ENCODE data around the gene LRRC41. TPM values are rescaled to one million over a fixed set of nuclear protein-coding genes. Genes with fewer than 3 reads are reported as not detected.
A peak's percentile ranks its signal among the peaks of the same experiment; 100 is the strongest.

Gene LRRC41, protein sequence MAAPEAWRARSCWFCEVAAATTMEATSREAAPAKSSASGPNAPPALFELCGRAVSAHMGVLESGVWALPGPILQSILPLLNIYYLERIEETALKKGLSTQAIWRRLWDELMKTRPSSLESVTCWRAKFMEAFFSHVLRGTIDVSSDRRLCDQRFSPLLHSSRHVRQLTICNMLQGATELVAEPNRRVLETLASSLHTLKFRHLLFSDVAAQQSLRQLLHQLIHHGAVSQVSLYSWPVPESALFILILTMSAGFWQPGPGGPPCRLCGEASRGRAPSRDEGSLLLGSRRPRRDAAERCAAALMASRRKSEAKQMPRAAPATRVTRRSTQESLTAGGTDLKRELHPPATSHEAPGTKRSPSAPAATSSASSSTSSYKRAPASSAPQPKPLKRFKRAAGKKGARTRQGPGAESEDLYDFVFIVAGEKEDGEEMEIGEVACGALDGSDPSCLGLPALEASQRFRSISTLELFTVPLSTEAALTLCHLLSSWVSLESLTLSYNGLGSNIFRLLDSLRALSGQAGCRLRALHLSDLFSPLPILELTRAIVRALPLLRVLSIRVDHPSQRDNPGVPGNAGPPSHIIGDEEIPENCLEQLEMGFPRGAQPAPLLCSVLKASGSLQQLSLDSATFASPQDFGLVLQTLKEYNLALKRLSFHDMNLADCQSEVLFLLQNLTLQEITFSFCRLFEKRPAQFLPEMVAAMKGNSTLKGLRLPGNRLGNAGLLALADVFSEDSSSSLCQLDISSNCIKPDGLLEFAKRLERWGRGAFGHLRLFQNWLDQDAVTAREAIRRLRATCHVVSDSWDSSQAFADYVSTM
- 102 and 132 TPM in 2 replicates for total RNA-seq

DNA sequence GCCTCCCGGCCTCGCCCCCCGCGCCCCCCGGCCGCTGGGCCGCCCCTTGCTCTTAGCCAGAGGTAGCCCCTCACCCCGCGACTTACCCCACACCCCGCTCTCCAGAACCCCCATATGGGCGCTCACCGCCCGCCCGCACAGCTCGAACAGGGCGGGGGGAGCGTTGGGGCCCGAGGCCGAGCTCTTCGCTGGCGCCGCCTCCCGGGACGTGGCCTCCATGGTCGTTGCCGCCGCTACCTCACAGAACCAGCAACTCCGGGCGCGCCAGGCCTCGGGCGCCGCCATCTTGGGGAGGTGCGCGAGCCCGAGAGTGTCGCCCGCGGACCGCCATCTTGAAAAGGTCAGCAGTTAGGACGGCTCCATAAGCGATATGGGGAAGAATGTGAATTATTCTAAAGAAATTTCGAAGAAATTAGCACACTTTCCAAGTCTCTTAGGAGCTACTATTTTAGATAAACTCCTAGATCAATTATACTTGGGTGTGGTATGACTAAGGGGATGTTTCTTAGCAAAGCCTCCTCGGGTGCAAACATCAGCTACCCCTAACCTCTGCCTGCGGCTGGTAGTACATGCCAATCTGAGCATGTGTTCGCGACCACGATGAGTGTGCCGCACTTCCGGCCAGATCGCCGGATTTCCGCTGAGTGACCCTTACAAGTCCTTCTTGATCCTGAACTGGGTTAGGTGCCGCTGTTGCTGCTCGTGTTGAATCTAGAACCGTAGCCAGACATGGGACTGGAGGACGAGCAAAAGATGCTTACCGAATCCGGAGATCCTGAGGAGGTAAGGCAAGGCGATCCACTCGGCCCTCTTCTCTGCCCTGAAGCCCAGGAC, at the start of gene LRRC41, which contains the start of gene UQCRH:
Gene LRRC41 (minus strand): TSS at position 579 of the 834 bp plus-strand sequence. CDS start 294 bp downstream, at position 285.
Gene UQCRH (plus strand): TSS at position 661 of the 834 bp plus-strand sequence. CDS start 69 bp downstream, at position 730.
- TF ChIP-seq, protein P1, sequence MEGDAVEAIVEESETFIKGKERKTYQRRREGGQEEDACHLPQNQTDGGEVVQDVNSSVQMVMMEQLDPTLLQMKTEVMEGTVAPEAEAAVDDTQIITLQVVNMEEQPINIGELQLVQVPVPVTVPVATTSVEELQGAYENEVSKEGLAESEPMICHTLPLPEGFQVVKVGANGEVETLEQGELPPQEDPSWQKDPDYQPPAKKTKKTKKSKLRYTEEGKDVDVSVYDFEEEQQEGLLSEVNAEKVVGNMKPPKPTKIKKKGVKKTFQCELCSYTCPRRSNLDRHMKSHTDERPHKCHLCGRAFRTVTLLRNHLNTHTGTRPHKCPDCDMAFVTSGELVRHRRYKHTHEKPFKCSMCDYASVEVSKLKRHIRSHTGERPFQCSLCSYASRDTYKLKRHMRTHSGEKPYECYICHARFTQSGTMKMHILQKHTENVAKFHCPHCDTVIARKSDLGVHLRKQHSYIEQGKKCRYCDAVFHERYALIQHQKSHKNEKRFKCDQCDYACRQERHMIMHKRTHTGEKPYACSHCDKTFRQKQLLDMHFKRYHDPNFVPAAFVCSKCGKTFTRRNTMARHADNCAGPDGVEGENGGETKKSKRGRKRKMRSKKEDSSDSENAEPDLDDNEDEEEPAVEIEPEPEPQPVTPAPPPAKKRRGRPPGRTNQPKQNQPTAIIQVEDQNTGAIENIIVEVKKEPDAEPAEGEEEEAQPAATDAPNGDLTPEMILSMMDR (IDR thresholded peaks at IDR 0.05; ENCODE audit: insufficient read depth, low read length, poor library complexity, severe bottlenecking) = no peak
- Histone ChIP-seq H3K36me3 (ENCODE audit: control insufficient read depth, insufficient read depth, low read length) (no peaks in the 10 kb centered on the region), H3K27me3 (ENCODE audit: control insufficient read depth, insufficient read depth, low read length) (no peaks in the 10 kb centered on the region), H3K4me3 (ENCODE audit: low read depth, low read length) (peak within 1 kb of the TSS; percentile 74)
- peak; percentile 94 for DNase-seq (ENCODE audit: low read depth)

DNA sequence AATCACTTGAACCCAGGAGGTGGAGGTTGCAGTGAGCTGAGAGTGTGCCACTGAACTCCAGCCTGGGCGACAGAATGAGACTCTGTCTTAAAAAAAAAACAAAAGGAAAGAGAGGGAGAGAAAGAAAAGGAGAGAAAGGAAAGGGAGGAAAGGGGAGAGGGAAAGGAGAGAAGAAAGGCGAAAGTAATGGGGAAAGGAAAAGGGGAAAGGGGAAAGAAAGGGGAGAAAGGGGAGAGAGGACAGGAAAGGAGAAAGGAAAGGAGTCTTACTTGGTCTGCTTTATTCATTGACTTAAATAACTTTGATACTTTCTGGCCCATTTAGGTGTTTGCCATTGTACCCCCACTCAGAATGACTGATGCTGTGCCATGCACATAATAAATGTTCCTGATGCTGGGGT, 48.9 kb upstream of the LRRC41 start:
- no peak for DNase-seq (ENCODE audit: low read depth)
- Histone ChIP-seq H3K27me3 (ENCODE audit: control insufficient read depth, insufficient read depth, low read length) (no peaks in the 10 kb centered on the region), H3K4me3 (ENCODE audit: low read depth, low read length) (no peak overlapping the region), H3K36me3 (ENCODE audit: control insufficient read depth, insufficient read depth, low read length) (no peaks in the 10 kb centered on the region)
- TF ChIP-seq, protein P1 (IDR thresholded peaks at IDR 0.05; ENCODE audit: insufficient read depth, low read length, poor library complexity, severe bottlenecking) = no peak

DNA sequence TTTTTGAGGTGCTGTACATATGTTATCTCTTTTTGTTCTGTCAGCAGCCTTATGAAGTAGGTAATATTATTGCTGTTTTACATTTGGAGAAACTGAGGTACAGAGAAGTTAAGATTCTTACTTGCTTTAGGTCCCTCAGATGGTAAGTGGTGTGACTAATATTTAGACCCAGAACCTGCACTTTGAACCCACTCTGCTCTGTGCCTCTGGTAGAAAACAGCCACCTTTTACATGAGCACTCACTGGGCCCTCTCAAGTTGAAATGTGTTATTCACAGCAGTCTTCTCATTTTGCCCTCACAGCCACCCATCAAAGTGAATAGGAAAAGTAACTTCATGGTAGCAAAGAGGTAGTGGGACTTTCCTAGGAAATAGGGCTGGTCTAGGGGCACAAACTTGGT, 41.9 kb upstream of the LRRC41 start:
- Histone ChIP-seq H3K4me3 (ENCODE audit: low read depth, low read length) (no peak overlapping the region), H3K27me3 (ENCODE audit: control insufficient read depth, insufficient read depth, low read length) (no peaks in the 10 kb centered on the region), H3K36me3 (ENCODE audit: control insufficient read depth, insufficient read depth, low read length) (peaks cover 1% of the 10 kb centered on the region)
- TF ChIP-seq, protein P1 (IDR thresholded peaks at IDR 0.05; ENCODE audit: insufficient read depth, low read length, poor library complexity, severe bottlenecking) = no peak
- no peak for DNase-seq (ENCODE audit: low read depth)

DNA sequence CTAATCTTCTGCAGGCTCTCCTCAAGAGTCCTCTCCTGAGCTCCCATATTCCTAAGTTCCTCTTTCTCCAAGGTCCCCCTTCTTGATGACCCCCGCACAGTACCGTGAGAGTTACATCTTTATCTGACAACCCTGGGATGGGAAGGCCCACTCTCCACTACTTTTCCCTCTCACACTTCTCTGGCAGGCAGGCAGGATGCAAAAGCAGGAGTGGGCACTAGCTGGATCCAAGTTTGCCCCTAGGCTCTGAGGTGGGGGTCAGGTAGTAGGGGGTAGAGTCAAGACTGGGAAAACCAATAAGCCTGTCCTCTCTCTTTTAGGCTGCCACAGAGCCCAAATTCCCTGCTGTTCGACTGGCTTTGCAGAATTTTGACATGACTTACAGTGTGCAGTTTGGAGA, 41.1 kb upstream of the LRRC41 start:
- no peaks in the 10 kb centered on the region for H3K27me3 ChIP-seq (ENCODE audit: control insufficient read depth, insufficient read depth, low read length)
- no peak for DNase-seq (ENCODE audit: low read depth)
- TF ChIP-seq, protein P1 (IDR thresholded peaks at IDR 0.05; ENCODE audit: insufficient read depth, low read length, poor library complexity, severe bottlenecking) = no peak
- H3K4me3 ChIP-seq (ENCODE audit: low read depth, low read length) = no peak overlapping the region
- H3K36me3 ChIP-seq (ENCODE audit: control insufficient read depth, insufficient read depth, low read length) = peaks cover 1% of the 10 kb centered on the region

DNA sequence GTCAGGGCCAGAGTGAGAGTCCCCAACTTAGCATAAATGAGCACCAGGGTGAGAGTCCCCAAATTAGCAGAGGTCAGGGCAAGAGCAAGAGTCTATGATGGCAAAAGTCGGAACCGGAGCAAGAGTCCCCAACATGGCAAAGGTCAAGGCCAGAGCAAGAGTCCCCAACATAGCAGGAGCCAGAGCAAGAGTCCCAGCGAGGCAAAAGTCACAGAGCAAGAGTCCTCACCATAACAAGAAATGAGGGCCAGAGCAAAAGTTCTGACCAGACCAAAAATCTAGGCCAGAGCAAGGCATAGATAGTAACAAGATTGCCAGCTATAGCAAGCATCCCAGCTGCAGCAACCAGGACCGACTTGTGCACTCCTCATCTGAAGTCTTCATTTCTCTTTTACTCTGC, 40.3 kb upstream of the LRRC41 start:
- H3K27me3 ChIP-seq (ENCODE audit: control insufficient read depth, insufficient read depth, low read length) = no peaks in the 10 kb centered on the region
- peaks cover 1% of the 10 kb centered on the region for H3K36me3 ChIP-seq (ENCODE audit: control insufficient read depth, insufficient read depth, low read length)
- DNase-seq (ENCODE audit: low read depth) = no peak
- TF ChIP-seq, protein P1 (IDR thresholded peaks at IDR 0.05; ENCODE audit: insufficient read depth, low read length, poor library complexity, severe bottlenecking) = no peak
- no peak overlapping the region for H3K4me3 ChIP-seq (ENCODE audit: low read depth, low read length)
